ENCODE measurements around the gene TRIM62.
A peak's percentile ranks its signal among the peaks of the same experiment; 100 is the strongest.

Gene TRIM62

DNA sequence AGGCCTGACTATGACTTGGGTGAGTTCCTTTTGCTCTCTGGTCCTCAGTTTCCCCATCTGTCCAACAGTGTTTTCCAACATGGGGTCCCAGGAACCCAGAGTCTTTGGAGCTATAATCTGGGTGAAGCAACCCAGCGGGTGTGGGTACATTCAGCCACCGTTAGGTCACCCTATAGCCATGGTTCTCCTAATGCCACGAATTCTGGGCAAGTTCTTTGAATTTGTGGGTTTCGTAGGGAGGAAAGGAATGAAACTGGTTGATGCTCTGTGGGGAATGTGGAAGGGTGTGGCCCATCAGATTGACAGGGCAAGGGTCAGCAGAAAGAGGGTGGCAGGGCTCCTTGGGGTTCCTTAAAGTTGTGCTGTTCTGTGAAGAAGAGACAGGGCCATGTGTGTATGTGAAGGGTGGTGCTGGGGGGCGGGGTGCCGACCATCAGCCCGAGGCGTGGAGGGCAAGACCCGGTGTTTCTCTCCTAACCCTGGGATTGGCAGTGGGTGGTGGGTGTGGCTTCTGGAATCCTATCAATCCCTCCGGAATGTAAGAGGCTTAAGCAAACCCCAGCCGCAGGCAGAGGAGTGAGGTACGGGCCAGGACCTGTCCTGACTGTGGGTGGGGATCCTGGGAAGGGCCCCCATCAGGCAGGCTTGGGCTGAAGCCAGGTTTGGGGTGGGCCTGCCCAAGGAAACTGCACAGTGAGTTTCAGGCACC, 39.0 kb upstream of the TRIM62 start (continued):
- TF ChIP-seq SNAI2 (CRISPR knock-in tag; IDR thresholded peaks at IDR 0.05): no peak

DNA sequence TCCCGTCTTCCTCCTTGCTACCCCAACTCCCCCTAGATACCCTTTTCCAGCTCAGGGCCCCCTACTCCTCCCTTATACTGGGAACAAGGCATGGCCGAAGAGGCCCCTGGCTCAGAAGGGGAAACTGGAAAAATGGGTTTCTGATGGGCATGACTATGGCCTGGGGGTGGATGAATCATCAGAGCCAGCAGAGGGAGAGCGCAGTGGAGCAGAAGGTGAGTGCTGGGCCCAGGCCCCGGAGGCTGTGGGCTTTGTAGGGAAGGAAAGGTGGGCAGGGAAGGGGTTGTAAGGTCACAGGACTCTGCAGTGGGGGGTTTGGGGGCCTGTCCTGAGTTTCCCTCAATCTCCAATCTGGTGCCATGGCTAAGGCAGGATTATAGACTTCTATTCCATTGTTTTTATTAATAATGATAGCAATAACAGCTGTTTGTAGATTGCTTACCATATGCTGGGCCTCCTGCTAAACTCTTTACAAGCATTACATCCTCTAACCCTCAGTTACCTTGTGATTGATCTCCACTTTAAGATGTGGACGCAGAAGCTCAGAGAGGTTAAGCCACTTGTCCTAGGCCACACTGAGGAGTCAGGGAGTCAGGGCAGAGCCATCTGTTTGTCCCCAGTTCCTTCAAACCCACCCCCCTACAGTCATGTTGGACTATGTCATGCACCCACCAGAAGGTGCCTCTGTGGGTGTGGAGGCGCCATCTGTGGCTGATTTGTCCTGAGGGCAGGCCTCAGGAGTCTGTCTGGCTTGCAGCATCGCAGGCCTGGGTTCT, 38.2 kb upstream of the TRIM62 start:
- TF ChIP-seq GLIS3 (CRISPR knock-in tag; IDR thresholded peaks at IDR 0.05): no peak
- TF ChIP-seq ARNTL (CRISPR knock-in tag; IDR thresholded peaks at IDR 0.05; ENCODE audit: borderline replicate concordance, low read depth): no peak
- no peak for TF ChIP-seq BACH2 (CRISPR knock-in tag; IDR thresholded peaks at IDR 0.05; ENCODE audit: borderline replicate concordance)
- no peak for TF ChIP-seq SNAI2 (CRISPR knock-in tag; IDR thresholded peaks at IDR 0.05)
- no peak for TF ChIP-seq ISL1 (CRISPR knock-in tag; IDR thresholded peaks at IDR 0.05)
- no peak for TF ChIP-seq CSDC2 (CRISPR knock-in tag; IDR thresholded peaks at IDR 0.05)
- TF ChIP-seq, protein P1, sequence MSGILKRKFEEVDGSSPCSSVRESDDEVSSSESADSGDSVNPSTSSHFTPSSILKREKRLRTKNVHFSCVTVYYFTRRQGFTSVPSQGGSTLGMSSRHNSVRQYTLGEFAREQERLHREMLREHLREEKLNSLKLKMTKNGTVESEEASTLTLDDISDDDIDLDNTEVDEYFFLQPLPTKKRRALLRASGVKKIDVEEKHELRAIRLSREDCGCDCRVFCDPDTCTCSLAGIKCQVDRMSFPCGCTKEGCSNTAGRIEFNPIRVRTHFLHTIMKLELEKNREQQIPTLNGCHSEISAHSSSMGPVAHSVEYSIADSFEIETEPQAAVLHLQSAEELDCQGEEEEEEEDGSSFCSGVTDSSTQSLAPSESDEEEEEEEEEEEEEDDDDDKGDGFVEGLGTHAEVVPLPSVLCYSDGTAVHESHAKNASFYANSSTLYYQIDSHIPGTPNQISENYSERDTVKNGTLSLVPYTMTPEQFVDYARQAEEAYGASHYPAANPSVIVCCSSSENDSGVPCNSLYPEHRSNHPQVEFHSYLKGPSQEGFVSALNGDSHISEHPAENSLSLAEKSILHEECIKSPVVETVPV (CRISPR knock-in tag; IDR thresholded peaks at IDR 0.05): no peak
- no peak for TF ChIP-seq ESRRG (CRISPR knock-in tag; IDR thresholded peaks at IDR 0.05)
- peak; percentile 53; the same call in 2 of the 3 replicates for ATAC-seq

DNA sequence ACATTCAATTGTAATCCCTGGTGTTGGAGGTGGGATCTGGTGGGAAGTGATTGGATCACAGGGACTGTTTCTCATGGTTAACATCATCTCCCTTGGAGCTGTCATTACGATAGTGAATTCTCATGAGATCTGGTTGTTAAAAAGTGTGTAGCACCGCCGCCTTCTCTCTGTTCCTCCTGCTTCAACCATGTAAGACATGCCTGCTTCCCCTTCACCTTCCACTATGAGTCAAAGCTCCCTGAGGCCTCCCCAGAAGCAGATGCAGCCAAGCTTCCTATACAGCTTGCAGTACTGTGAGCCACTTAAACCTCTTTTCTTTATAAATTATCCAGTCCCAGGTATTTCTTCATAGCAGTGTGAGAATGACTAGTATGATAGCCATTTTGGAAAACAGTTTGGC, 30.1 kb upstream of the TRIM62 start:
- no peak for ATAC-seq
- TF ChIP-seq, protein P2, sequence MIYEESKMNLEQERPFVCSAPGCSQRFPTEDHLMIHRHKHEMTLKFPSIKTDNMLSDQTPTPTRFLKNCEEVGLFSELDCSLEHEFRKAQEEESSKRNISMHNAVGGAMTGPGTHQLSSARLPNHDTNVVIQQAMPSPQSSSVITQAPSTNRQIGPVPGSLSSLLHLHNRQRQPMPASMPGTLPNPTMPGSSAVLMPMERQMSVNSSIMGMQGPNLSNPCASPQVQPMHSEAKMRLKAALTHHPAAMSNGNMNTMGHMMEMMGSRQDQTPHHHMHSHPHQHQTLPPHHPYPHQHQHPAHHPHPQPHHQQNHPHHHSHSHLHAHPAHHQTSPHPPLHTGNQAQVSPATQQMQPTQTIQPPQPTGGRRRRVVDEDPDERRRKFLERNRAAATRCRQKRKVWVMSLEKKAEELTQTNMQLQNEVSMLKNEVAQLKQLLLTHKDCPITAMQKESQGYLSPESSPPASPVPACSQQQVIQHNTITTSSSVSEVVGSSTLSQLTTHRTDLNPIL (CRISPR knock-in tag; IDR thresholded peaks at IDR 0.05; ENCODE audit: low read depth): no peak
- no peak for TF ChIP-seq SNAI2 (CRISPR knock-in tag; IDR thresholded peaks at IDR 0.05)
- no peak for TF ChIP-seq ZFP3 (CRISPR knock-in tag; IDR thresholded peaks at IDR 0.05)
- no peak for TF ChIP-seq OSR1 (CRISPR knock-in tag; IDR thresholded peaks at IDR 0.05)
- TF ChIP-seq, protein P3, sequence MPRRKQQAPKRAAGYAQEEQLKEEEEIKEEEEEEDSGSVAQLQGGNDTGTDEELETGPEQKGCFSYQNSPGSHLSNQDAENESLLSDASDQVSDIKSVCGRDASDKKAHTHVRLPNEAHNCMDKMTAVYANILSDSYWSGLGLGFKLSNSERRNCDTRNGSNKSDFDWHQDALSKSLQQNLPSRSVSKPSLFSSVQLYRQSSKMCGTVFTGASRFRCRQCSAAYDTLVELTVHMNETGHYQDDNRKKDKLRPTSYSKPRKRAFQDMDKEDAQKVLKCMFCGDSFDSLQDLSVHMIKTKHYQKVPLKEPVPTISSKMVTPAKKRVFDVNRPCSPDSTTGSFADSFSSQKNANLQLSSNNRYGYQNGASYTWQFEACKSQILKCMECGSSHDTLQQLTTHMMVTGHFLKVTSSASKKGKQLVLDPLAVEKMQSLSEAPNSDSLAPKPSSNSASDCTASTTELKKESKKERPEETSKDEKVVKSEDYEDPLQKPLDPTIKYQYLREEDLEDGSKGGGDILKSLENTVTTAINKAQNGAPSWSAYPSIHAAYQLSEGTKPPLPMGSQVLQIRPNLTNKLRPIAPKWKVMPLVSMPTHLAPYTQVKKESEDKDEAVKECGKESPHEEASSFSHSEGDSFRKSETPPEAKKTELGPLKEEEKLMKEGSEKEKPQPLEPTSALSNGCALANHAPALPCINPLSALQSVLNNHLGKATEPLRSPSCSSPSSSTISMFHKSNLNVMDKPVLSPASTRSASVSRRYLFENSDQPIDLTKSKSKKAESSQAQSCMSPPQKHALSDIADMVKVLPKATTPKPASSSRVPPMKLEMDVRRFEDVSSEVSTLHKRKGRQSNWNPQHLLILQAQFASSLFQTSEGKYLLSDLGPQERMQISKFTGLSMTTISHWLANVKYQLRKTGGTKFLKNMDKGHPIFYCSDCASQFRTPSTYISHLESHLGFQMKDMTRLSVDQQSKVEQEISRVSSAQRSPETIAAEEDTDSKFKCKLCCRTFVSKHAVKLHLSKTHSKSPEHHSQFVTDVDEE (CRISPR knock-in tag; IDR thresholded peaks at IDR 0.05): no peak
- no peak for TF ChIP-seq BACH2 (CRISPR knock-in tag; IDR thresholded peaks at IDR 0.05; ENCODE audit: borderline replicate concordance)
- no peak for TF ChIP-seq ZNF8 (CRISPR knock-in tag; IDR thresholded peaks at IDR 0.05)
- no peak for TF ChIP-seq TCF4 (CRISPR knock-in tag; IDR thresholded peaks at IDR 0.05; ENCODE audit: borderline replicate concordance)
- no peak for TF ChIP-seq GLIS3 (CRISPR knock-in tag; IDR thresholded peaks at IDR 0.05)
- TF ChIP-seq ARNTL (CRISPR knock-in tag; IDR thresholded peaks at IDR 0.05; ENCODE audit: borderline replicate concordance, low read depth): no peak
- TF ChIP-seq CSDC2 (CRISPR knock-in tag; IDR thresholded peaks at IDR 0.05): no peak

DNA sequence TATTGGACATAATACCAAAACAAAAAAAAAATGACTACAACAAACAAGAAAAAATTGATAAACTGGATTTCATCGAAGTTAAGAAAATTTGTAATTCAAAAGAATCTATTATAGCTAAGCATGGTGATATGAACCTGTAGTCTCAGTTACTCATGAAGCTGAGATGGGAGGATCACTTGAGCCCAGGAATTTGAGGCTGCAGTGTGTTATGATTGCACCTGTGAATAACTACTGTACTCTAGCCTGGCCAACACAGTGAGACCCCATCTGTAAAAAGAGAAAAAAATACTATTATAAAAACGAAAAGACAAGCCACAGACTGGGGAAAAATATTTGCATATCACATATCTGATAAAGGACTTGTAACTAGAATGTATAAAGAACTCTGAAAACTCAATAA, 24.5 kb upstream of the TRIM62 start:
- no peak for ATAC-seq
- TF ChIP-seq SNAI2 (CRISPR knock-in tag; IDR thresholded peaks at IDR 0.05) (no peak), RARB (CRISPR knock-in tag; IDR thresholded peaks at IDR 0.05) (no peak), BACH2 (CRISPR knock-in tag; IDR thresholded peaks at IDR 0.05; ENCODE audit: borderline replicate concordance) (no peak), GLIS3 (CRISPR knock-in tag; IDR thresholded peaks at IDR 0.05) (no peak), ESRRG (CRISPR knock-in tag; IDR thresholded peaks at IDR 0.05) (no peak), TOX (CRISPR knock-in tag; IDR thresholded peaks at IDR 0.05; ENCODE audit: borderline replicate concordance) (no peak), ISL1 (CRISPR knock-in tag; IDR thresholded peaks at IDR 0.05) (no peak), ZC3H10 (CRISPR knock-in tag; IDR thresholded peaks at IDR 0.05) (no peak), CSDC2 (CRISPR knock-in tag; IDR thresholded peaks at IDR 0.05) (no peak), ZFP3 (CRISPR knock-in tag; IDR thresholded peaks at IDR 0.05) (no peak), ZNF70 (CRISPR knock-in tag; IDR thresholded peaks at IDR 0.05) (no peak), ARNTL (CRISPR knock-in tag; IDR thresholded peaks at IDR 0.05; ENCODE audit: borderline replicate concordance, low read depth) (no peak)
- TF ChIP-seq, protein P2 (CRISPR knock-in tag; IDR thresholded peaks at IDR 0.05; ENCODE audit: low read depth): no peak
- TF ChIP-seq, protein P4, sequence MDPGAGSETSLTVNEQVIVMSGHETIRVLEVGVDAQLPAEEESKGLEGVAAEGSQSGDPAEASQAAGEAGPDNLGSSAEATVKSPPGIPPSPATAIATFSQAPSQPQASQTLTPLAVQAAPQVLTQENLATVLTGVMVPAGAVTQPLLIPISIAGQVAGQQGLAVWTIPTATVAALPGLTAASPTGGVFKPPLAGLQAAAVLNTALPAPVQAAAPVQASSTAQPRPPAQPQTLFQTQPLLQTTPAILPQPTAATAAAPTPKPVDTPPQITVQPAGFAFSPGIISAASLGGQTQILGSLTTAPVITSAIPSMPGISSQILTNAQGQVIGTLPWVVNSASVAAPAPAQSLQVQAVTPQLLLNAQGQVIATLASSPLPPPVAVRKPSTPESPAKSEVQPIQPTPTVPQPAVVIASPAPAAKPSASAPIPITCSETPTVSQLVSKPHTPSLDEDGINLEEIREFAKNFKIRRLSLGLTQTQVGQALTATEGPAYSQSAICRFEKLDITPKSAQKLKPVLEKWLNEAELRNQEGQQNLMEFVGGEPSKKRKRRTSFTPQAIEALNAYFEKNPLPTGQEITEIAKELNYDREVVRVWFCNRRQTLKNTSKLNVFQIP (CRISPR knock-in tag; IDR thresholded peaks at IDR 0.05; ENCODE audit: borderline replicate concordance, low read depth): no peak
- TF ChIP-seq, protein P3 (CRISPR knock-in tag; IDR thresholded peaks at IDR 0.05): no peak
